Measurements from ENCODE around the gene PMEPA1. TPM values are rescaled to one million over a fixed set of nuclear protein-coding genes. Genes with fewer than 3 reads are reported as not detected.

PMEPA1 gene
- total RNA-seq, 1 donor from 2014 or later: 26.9 TPM

GRCh38 chr20:57698116-57698866 lies 11.5 kb downstream of the PMEPA1 start:
- DNase-seq (no peak), ATAC-seq (no peak)
- no peaks in the 10 kb centered on the region for H3K36me3 ChIP-seq
- no peaks in the 10 kb centered on the region for H3K9me3 ChIP-seq
- H3K27me3 ChIP-seq (ENCODE audit: low read depth): no peaks in the 10 kb centered on the region
- peaks cover 25% of the 10 kb centered on the region for H3K4me1 ChIP-seq
- H3K27ac ChIP-seq: no peak overlapping the region
- intact Hi-C loops (cut with DNase I): no loop called here
- no peak for TF ChIP-seq CTCF (IDR thresholded peaks at IDR 0.05)
- no peak overlapping the region for H3K4me3 ChIP-seq

- Histone ChIP-seq H3K4me1 (peaks cover 32% of the 10 kb centered on the region), H3K9me3 (no peaks in the 10 kb centered on the region), H3K36me3 (no peaks in the 10 kb centered on the region), H3K4me3 (no peak overlapping the region), H3K27me3 (ENCODE audit: low read depth) (no peaks in the 10 kb centered on the region), H3K27ac (no peak overlapping the region)
- intact Hi-C loops (cut with DNase I): no loop called here
- ATAC-seq (no peak), DNase-seq (no peak)
- TF ChIP-seq CTCF (IDR thresholded peaks at IDR 0.05): no peak
Measured at GRCh38 chr20:57697543-57697942, 12.3 kb downstream of the PMEPA1 start.

- intact Hi-C loops (cut with DNase I): no loop called here
- H3K27ac ChIP-seq: no peak overlapping the region
- H3K4me1 ChIP-seq: peaks cover 43% of the 10 kb centered on the region
- no peak overlapping the region for H3K4me3 ChIP-seq
- H3K9me3 ChIP-seq: no peaks in the 10 kb centered on the region
- ATAC-seq: no peak
- H3K36me3 ChIP-seq: no peaks in the 10 kb centered on the region
- H3K27me3 ChIP-seq (ENCODE audit: low read depth): no peaks in the 10 kb centered on the region
- TF ChIP-seq CTCF (IDR thresholded peaks at IDR 0.05): no peak
- DNase-seq: no peak
Measured at GRCh38 chr20:57696401-57696961, 13.3 kb downstream of the PMEPA1 start.

- intact Hi-C loops (cut with DNase I): no loop called here
- Histone ChIP-seq H3K27ac (no peak overlapping the region), H3K36me3 (no peaks in the 10 kb centered on the region), H3K27me3 (ENCODE audit: low read depth) (no peaks in the 10 kb centered on the region), H3K9me3 (no peaks in the 10 kb centered on the region), H3K4me3 (no peak overlapping the region), H3K4me1 (peaks cover 43% of the 10 kb centered on the region)
- DNase-seq: no peak
- no peak for ATAC-seq
- TF ChIP-seq CTCF (IDR thresholded peaks at IDR 0.05): no peak
Measured at GRCh38 chr20:57695940-57696339, 13.9 kb downstream of the PMEPA1 start.

- DNase-seq: peak; percentile 64
- H3K36me3 ChIP-seq: no peaks in the 10 kb centered on the region
- peaks cover 43% of the 10 kb centered on the region for H3K4me1 ChIP-seq
- no peak for TF ChIP-seq CTCF (IDR thresholded peaks at IDR 0.05)
- no peaks in the 10 kb centered on the region for H3K9me3 ChIP-seq
- ATAC-seq: peak; percentile 80 to 82
- H3K4me3 ChIP-seq: no peak overlapping the region
- no peaks in the 10 kb centered on the region for H3K27me3 ChIP-seq (ENCODE audit: low read depth)
- intact Hi-C loops (cut with DNase I): no loop called here
- H3K27ac ChIP-seq: peak overlapping the region; percentile 31
Measured at GRCh38 chr20:57695012-57695411, 14.8 kb downstream of the PMEPA1 start.

All from lower lobe of right lung (tissue), 2 donors.